ENCODE measurements around the gene INSR. TPM values are rescaled to one million over a fixed set of nuclear protein-coding genes. Genes with fewer than 3 reads are reported as not detected.

Gene INSR
- total and polyA plus RNA-seq, 10 of the 15 experiments (the other 5 are each of a cell fraction or from before 2014, with no cell fraction given): 4.2 to 34.9 (median 13.6) TPM

- intact Hi-C loops (cut with micrococcal nuclease; ENCODE audit: unreplicated experiment): no loop called here
- no TSS peak for BruUV-seq (replicated peaks)
- no peak overlapping the region for H3K4me2 ChIP-seq (ENCODE audit: control insufficient read depth, insufficient read depth)
- no peak for TF ChIP-seq IKZF2 (IDR thresholded peaks at IDR 0.05)
- no peak for TF ChIP-seq BCL11A (IDR thresholded peaks at IDR 0.05; ENCODE audit: low read depth, low read length)
- TF ChIP-seq EGR1 (IDR thresholded peaks at IDR 0.05; ENCODE audit: borderline replicate concordance in 1 of 2, low read depth in 2 of 2, low read length in 2 of 2): no peak
- no peak for TF ChIP-seq BACH1 (IDR thresholded peaks at IDR 0.05; ENCODE audit: borderline replicate concordance)
- TF ChIP-seq RELB (IDR thresholded peaks at IDR 0.05; ENCODE audit: low read depth): no peak
- no peak for TF ChIP-seq POLR2AphosphoS2 (IDR thresholded peaks at IDR 0.05; ENCODE audit: low read depth, low read length)
- no peak for TF ChIP-seq SIN3A (IDR thresholded peaks at IDR 0.05; ENCODE audit: low read depth, low read length)
- no peak for TF ChIP-seq GABPA (IDR thresholded peaks at IDR 0.05; ENCODE audit: low read depth)
- no peak for TF ChIP-seq SMAD1 (IDR thresholded peaks at IDR 0.05; ENCODE audit: low read depth, partially characterized antibody)
- TF ChIP-seq BCL3 (IDR thresholded peaks at IDR 0.05; ENCODE audit: borderline replicate concordance, insufficient read depth, low read depth, low read length, poor library complexity, severe bottlenecking): no peak
- no peak for TF ChIP-seq SRF (IDR thresholded peaks at IDR 0.05; ENCODE audit: low read depth in 2 of 2, low read length in 2 of 2)
- H3K9ac ChIP-seq (ENCODE audit: control insufficient read depth, insufficient read depth, low read length): no peak overlapping the region
- H3K27me3 ChIP-seq (replicated peaks in 1 of 2; ENCODE audit: control insufficient read depth in 2 of 2, insufficient read depth in 2 of 2, low read length in 1 of 2): no peaks in the 10 kb centered on the region
- in situ Hi-C loops (cut with MboI): no loop called here
- H3K4me3 ChIP-seq: no peak overlapping the region
- H3K27ac ChIP-seq (ENCODE audit: control insufficient read depth, insufficient read depth): no peak overlapping the region
- ATAC-seq: no peak
- RAD21 ChIA-PET (ENCODE audit: unreplicated experiment): interaction anchor here (0.6 kb wide), 1 partner anchor 49 kb away, joined by 3 read pairs; no protein-coding TSS in a partner anchor
- WGBS (ENCODE audit: insufficient coverage, insufficient replicate concordance, low lambda C conversion rate, missing lambda C conversion rate): 80% methylated on average over 1 of the region's 1 CpG
- peaks cover 5% of the 10 kb centered on the region; the same call in 2 of the 3 replicates for H3K9me3 ChIP-seq (replicated peaks; ENCODE audit: control insufficient read depth, insufficient read depth, low read length)
- CTCF ChIA-PET: interaction anchor here (0.6 to 1.9 kb wide), 4 partner anchors 10 to 316 kb away, joined by 3 to 6 read pairs (median 4); no protein-coding TSS in a partner anchor
- no peak overlapping the region for H2AFZ ChIP-seq (ENCODE audit: control insufficient read depth, low read depth, low read length)
- DNase-seq (ENCODE audit: low read depth, low spot score): no peak
- H4K20me1 ChIP-seq (ENCODE audit: control insufficient read depth, insufficient read depth): no peaks in the 10 kb centered on the region
- SMC1A ChIA-PET (ENCODE audit: uncharacterized antibody, unreplicated experiment): interaction anchor here (0.9 kb wide), 1 partner anchor 12 kb away, joined by 3 read pairs; no protein-coding TSS in a partner anchor
- H3K36me3 ChIP-seq (ENCODE audit: control insufficient read depth in 2 of 2, insufficient read depth in 2 of 2, low read length in 1 of 2): peaks cover 18 to 20% of the 10 kb centered on the region in 2 experiments
- POLR2A ChIA-PET: interaction anchor here (0.7 kb wide), 1 partner anchor 41 kb away, joined by 6 read pairs; no protein-coding TSS in a partner anchor
- FAIRE-seq: no peak
- no peaks in the 10 kb centered on the region for H3K4me1 ChIP-seq (ENCODE audit: control insufficient read depth, insufficient read depth, low read length)
- no peaks in the 10 kb centered on the region for H3K79me2 ChIP-seq (ENCODE audit: control insufficient read depth, insufficient read depth, low read length)
These were observed 155.1 kb downstream of the INSR start for GRCh38 chr19:7139095-7139494.

Data from GM12878 (cell line).